Neural progenitor cell (in vitro differentiated cells): ENCODE results near the gene SPDL1. TPM values are rescaled to one million over a fixed set of nuclear protein-coding genes. Genes with fewer than 3 reads are reported as not detected.
A peak's percentile ranks its signal among the peaks of the same experiment; 100 is the strongest.

Source experiments
- DNase-seq: peaks from one replicate; pipeline ENCODE4 v3.0.0-alpha.2; 2016; ENCODE audit warnings: low spot score
- H2AFZ ChIP-seq: fragments of 200-600 bp; sonication (generic); replicated peaks from 2 replicates; pipeline ENCODE4 v1.6.1; 2016; ENCODE audit warnings: antibody characterized with exemption
- H3F3A ChIP-seq: fragments of 200-600 bp; sonication (generic); 2 replicates; pipeline ENCODE4 v1.6.1; 2016; ENCODE audit warnings: antibody characterized with exemption, low read depth
- H3K27ac ChIP-seq: fragments of 200-600 bp; sonication (generic); 2 replicates; pipeline ENCODE4 v1.5.1; 2016; ENCODE audit warnings: mild to moderate bottlenecking
- H3K27me3 ChIP-seq: fragments of 200-600 bp; sonication (generic); 2 replicates; pipeline ENCODE4 v1.6.1; 2016; ENCODE audit warnings: mild to moderate bottlenecking, moderate library complexity
- H3K36me3 ChIP-seq: fragments of 200-600 bp; sonication (generic); 2 replicates; pipeline ENCODE4 v1.5.1; 2016
- H3K4me1 ChIP-seq: fragments of 200-600 bp; sonication (generic); 2 replicates; pipeline ENCODE4 v1.6.1; 2016; ENCODE audit warnings: mixed run types
- H3K4me2 ChIP-seq: fragments of 200-600 bp; sonication (generic); 2 replicates; pipeline ENCODE4 v1.6.1; 2016
- H3K4me3 ChIP-seq: fragments of 200-600 bp; sonication (generic); 2 replicates; pipeline ENCODE4 v1.5.1; 2016
- H3K79me2 ChIP-seq: fragments of 200-600 bp; sonication (generic); 2 replicates; pipeline ENCODE4 v1.6.1; 2016; ENCODE audit warnings: low read depth
- H3K9ac ChIP-seq: fragments of 200-600 bp; sonication (generic); 2 replicates; pipeline ENCODE4 v1.6.1; 2016
- H3K9me3 ChIP-seq: fragments of 200-600 bp; sonication (generic); 2 replicates; pipeline ENCODE4 v1.5.1; 2016; ENCODE audit warnings: low read depth
- H4K20me1 ChIP-seq: fragments of 200-600 bp; sonication (generic); 2 replicates; pipeline ENCODE4 v1.6.1; 2016; ENCODE audit warnings: low read depth
- H3K27ac Mint-ChIP-seq: 3 replicates; pipeline ENCODE4 v1.8.0; 2021; ENCODE audit warnings: mixed read lengths
- H3K27me3 Mint-ChIP-seq: 2 replicates; pipeline ENCODE4 v1.8.0; 2022; ENCODE audit warnings: low read depth, mild to moderate bottlenecking, inconsistent platforms, moderate library complexity, mixed read lengths; ENCODE audit not compliant: insufficient read depth
- H3K36me3 Mint-ChIP-seq: 3 replicates; pipeline ENCODE4 v1.8.0; 2021; ENCODE audit warnings: mixed read lengths
- H3K4me1 Mint-ChIP-seq: 3 replicates; pipeline ENCODE4 v1.8.0; 2021; ENCODE audit warnings: mixed read lengths
- H3K4me3 Mint-ChIP-seq: 3 replicates; pipeline ENCODE4 v1.8.0; 2021; ENCODE audit warnings: mild to moderate bottlenecking, moderate library complexity, mixed read lengths
- H3K9me3 Mint-ChIP-seq: 3 replicates; pipeline ENCODE4 v1.8.0; 2020; ENCODE audit warnings: mixed read lengths
- EZH2 ChIP-seq: fragments of 200-600 bp; sonication (generic); IDR thresholded peaks from 2 replicates; pipeline ENCODE4 v1.6.1; 2017; ENCODE audit warnings: antibody characterized with exemption, mild to moderate bottlenecking, moderate library complexity
- EZH2phosphoT487 ChIP-seq: fragments of 200-600 bp; sonication (generic); IDR thresholded peaks from 2 replicates; pipeline ENCODE4 v1.6.1; 2017; ENCODE audit warnings: antibody characterized with exemption
- total RNA-seq: library from RNA; depleted of rRNA; stranded (reverse); fragments of >200 nt; gene quantifications from 2 replicates; pipeline ENCODE4 v1.2.3, GENCODE V29; 2015; ENCODE audit warnings: low replicate concordance
- TF ChIP-seq, protein P1 (sequence below): fragments of 200-600 bp; sonication (generic); IDR thresholded peaks from 2 replicates; pipeline ENCODE4 v1.5.1; 2017; ENCODE audit warnings: antibody characterized with exemption, mild to moderate bottlenecking

Gene SPDL1, protein sequence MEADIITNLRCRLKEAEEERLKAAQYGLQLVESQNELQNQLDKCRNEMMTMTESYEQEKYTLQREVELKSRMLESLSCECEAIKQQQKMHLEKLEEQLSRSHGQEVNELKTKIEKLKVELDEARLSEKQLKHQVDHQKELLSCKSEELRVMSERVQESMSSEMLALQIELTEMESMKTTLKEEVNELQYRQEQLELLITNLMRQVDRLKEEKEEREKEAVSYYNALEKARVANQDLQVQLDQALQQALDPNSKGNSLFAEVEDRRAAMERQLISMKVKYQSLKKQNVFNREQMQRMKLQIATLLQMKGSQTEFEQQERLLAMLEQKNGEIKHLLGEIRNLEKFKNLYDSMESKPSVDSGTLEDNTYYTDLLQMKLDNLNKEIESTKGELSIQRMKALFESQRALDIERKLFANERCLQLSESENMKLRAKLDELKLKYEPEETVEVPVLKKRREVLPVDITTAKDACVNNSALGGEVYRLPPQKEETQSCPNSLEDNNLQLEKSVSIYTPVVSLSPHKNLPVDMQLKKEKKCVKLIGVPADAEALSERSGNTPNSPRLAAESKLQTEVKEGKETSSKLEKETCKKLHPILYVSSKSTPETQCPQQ
- 91.4 and 151 TPM in 2 replicates for total RNA-seq

- Histone ChIP-seq H3K79me2 (peaks cover 49% of the 10 kb centered on the region), H3K4me1 (no peaks in the 10 kb centered on the region), H3F3A (no peaks in the 10 kb centered on the region), H3K4me2 (peak within 1 kb of the TSS; percentile 87), H3K36me3 (peaks cover 6% of the 10 kb centered on the region), H3K9ac (peak within 1 kb of the TSS; percentile 89), H3K27me3 (peaks cover 18% of the 10 kb centered on the region), H4K20me1 (peaks cover 18% of the 10 kb centered on the region), H3K27ac (no peak within 1 kb of the TSS), H3K4me3 (peak within 1 kb of the TSS; percentile 78), H3K9me3 (no peaks in the 10 kb centered on the region), H2AFZ (peak within 1 kb of the TSS; percentile 90)
- peaks cover 11% of the 10 kb centered on the region for H3K4me1 Mint-ChIP-seq
- peaks cover 7% of the 10 kb centered on the region for H3K36me3 Mint-ChIP-seq
- peak; percentile 97 for DNase-seq
- peak within 1 kb of the TSS; percentile 98 for H3K4me3 Mint-ChIP-seq
- TF ChIP-seq EZH2phosphoT487, result no peak
- TF ChIP-seq, protein P1, sequence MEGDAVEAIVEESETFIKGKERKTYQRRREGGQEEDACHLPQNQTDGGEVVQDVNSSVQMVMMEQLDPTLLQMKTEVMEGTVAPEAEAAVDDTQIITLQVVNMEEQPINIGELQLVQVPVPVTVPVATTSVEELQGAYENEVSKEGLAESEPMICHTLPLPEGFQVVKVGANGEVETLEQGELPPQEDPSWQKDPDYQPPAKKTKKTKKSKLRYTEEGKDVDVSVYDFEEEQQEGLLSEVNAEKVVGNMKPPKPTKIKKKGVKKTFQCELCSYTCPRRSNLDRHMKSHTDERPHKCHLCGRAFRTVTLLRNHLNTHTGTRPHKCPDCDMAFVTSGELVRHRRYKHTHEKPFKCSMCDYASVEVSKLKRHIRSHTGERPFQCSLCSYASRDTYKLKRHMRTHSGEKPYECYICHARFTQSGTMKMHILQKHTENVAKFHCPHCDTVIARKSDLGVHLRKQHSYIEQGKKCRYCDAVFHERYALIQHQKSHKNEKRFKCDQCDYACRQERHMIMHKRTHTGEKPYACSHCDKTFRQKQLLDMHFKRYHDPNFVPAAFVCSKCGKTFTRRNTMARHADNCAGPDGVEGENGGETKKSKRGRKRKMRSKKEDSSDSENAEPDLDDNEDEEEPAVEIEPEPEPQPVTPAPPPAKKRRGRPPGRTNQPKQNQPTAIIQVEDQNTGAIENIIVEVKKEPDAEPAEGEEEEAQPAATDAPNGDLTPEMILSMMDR, result no peak
- TF ChIP-seq EZH2, result no peak
- no peaks in the 10 kb centered on the region for H3K9me3 Mint-ChIP-seq
- peak within 1 kb of the TSS; percentile 95 for H3K27ac Mint-ChIP-seq
- peaks cover 2% of the 10 kb centered on the region for H3K27me3 Mint-ChIP-seq
Measured at GRCh38 chr5:169583424-169584220, at the start of gene SPDL1. SPDL1 (plus strand) TSS chr5:169583773; CDS start chr5:169588417, 4,644 bp downstream.

DNA sequence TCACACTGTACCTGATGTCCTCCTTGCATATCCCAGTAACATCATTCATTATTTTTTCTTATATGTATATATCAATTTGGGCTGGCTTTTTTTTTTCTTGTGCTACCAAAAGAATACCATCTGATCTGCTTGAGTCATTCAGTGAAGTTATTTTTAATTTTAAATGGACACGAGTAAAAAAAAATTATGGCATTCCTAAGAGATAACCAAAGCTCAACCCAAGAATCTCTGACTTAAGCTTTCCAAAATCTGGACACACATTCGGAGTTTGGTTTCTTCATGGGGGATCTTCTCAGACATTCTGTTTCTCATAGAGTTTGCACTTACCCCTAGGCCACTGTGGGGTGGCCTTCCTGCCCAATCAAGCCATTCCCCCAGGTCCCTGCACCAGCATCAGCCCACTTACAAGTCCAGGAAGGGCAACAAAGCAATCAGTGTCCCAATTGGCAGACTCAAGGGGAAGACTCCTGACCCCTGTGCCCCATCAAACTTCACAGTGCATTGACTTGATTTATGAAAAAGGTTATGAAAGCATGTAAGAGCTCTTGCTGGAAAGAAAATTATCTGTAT is 49.2 kb upstream of the SPDL1 start:
- Mint-ChIP-seq H3K4me3 (no peak overlapping the region), H3K9me3 (peaks cover 2% of the 10 kb centered on the region), H3K36me3 (no peaks in the 10 kb centered on the region), H3K27me3 (peaks cover 7% of the 10 kb centered on the region), H3K27ac (no peak overlapping the region), H3K4me1 (no peaks in the 10 kb centered on the region)
- H4K20me1 ChIP-seq, result no peaks in the 10 kb centered on the region
- no peak overlapping the region for H3K4me3 ChIP-seq
- no peaks in the 10 kb centered on the region for H3K79me2 ChIP-seq
- peaks cover 1% of the 10 kb centered on the region for H3K4me1 ChIP-seq
- no peak overlapping the region for H3K4me2 ChIP-seq
- no peak for DNase-seq
- no peaks in the 10 kb centered on the region for H3K9me3 ChIP-seq
- no peak overlapping the region for H2AFZ ChIP-seq
- no peaks in the 10 kb centered on the region for H3F3A ChIP-seq
- H3K27me3 ChIP-seq, result no peaks in the 10 kb centered on the region
- H3K9ac ChIP-seq, result no peak overlapping the region
- TF ChIP-seq EZH2 (no peak), EZH2phosphoT487 (no peak)
- TF ChIP-seq, protein P1, result no peak
- H3K36me3 ChIP-seq, result no peaks in the 10 kb centered on the region
- H3K27ac ChIP-seq, result no peak overlapping the region

- no peaks in the 10 kb centered on the region for H3K27me3 ChIP-seq
- no peak overlapping the region for H3K27ac Mint-ChIP-seq
Measured at GRCh38 chr5:169534939-169535338, 48.6 kb upstream of the SPDL1 start.

More at GRCh38 chr5:169534939-169535338, 48.6 kb upstream of the SPDL1 start:
- Histone ChIP-seq H3K4me3 (no peak overlapping the region), H3K79me2 (no peaks in the 10 kb centered on the region), H2AFZ (no peak overlapping the region), H3K36me3 (no peaks in the 10 kb centered on the region), H3F3A (no peaks in the 10 kb centered on the region), H3K4me2 (no peak overlapping the region), H3K4me1 (no peaks in the 10 kb centered on the region), H3K9me3 (no peaks in the 10 kb centered on the region), H3K9ac (no peak overlapping the region), H3K27ac (no peak overlapping the region), H4K20me1 (no peaks in the 10 kb centered on the region)
- no peak for TF ChIP-seq EZH2phosphoT487
- TF ChIP-seq EZH2, result no peak
- TF ChIP-seq, protein P1, result no peak
- peaks cover 7% of the 10 kb centered on the region for H3K27me3 Mint-ChIP-seq
- H3K36me3 Mint-ChIP-seq, result no peaks in the 10 kb centered on the region
- H3K9me3 Mint-ChIP-seq, result peaks cover 2% of the 10 kb centered on the region
- no peak overlapping the region for H3K4me3 Mint-ChIP-seq
- DNase-seq, result no peak
- no peaks in the 10 kb centered on the region for H3K4me1 Mint-ChIP-seq
